HCT116 (cell line): ENCODE results near the gene VPS33B. TPM values are rescaled to one million over a fixed set of nuclear protein-coding genes. Genes with fewer than 3 reads are reported as not detected.

Source experiments
- ATAC-seq: fragments of 200-7000 bp; cut with Tn5 transposase; 2 replicates; pipeline ENCODE4 v1.9.1; 2020; ENCODE audit warnings: mild to moderate bottlenecking, moderate library complexity
- BruUV-seq: library from RNA; stranded (reverse); fragments of 400-500 nt; replicated peaks from 2 replicates; lab custom pipeline; 2021; lab: Mats Ljungman, UMichigan
- CTCF ChIA-PET: fragments of 300-600 bp; sonication (Branson Sonifier 250); formaldehyde crosslinking; loops from one replicate; lab custom pipeline; 2021; ENCODE audit warnings: antibody characterized with exemption; lab: Charles Lee
- POLR2A ChIA-PET: fragments of 300-600, 350-600 bp; sonication (Branson Sonifier 250); formaldehyde crosslinking; loops from one replicate; lab custom pipeline; 2021; ENCODE audit warnings: antibody characterized with exemption; lab: Charles Lee
- RAD21 ChIA-PET, 2 experiments: fragments of 300-600 bp; sonication (Branson Sonifier 250); formaldehyde crosslinking; loops; one replicate each; lab custom pipeline; 2023; ENCODE audit warnings: low total read pairs in 2 of 2; ENCODE audit not compliant: uncharacterized antibody in 2 of 2, unreplicated experiment in 2 of 2, low non-redundant PET in 1 of 2; lab: Charles Lee
- DNase-seq: peaks from one replicate; pipeline ENCODE4 v3.0.0-alpha.2; 2010; ENCODE audit warnings: low read depth, low spot score
- H2AFZ ChIP-seq: fragments of 200-600 bp; shearing (Covaris generic), sonication (generic); 2 replicates; pipeline ENCODE4 v1.6.1; 2017; ENCODE audit warnings: low read depth, mixed run types, mixed read lengths, antibody characterized with exemption, low read length; ENCODE audit not compliant: poor library complexity, severe bottlenecking
- H3K27ac ChIP-seq: 2 replicates; pipeline ENCODE4 v1.5.1; 2012; ENCODE audit warnings: low read depth, low read length
- H3K27me3 ChIP-seq: fragments of 200-600 bp; sonication (generic); 2 replicates; pipeline ENCODE4 v1.6.1; 2016; ENCODE audit warnings: mixed run types, low read length, mixed read lengths; ENCODE audit not compliant: insufficient read depth
- H3K36me3 ChIP-seq, 2 experiments: fragments of 200-500 bp in 1 of 2; fragments of 200-600 bp in 1 of 2; sonication (Bioruptor generic) in 1 of 2; sonication (generic) in 1 of 2; 2 replicates each; pipeline versions ENCODE4 v1.5.1 to v1.6.1; 2014 to 2016; ENCODE audit warnings: low read length in 2 of 2, inconsistent platforms in 1 of 2, mixed read lengths in 1 of 2, mixed run types in 1 of 2; ENCODE audit not compliant: insufficient read depth in 2 of 2, control insufficient read depth in 1 of 2
- H3K4me1 ChIP-seq, 2 experiments: fragments of 200-600 bp in 1 of 2; sonication (generic) in 1 of 2; 2 replicates each; pipeline versions ENCODE4 v1.5.1 to v1.6.1; 2012 to 2017; ENCODE audit warnings: low read length in 2 of 2, inconsistent platforms in 1 of 2, mild to moderate bottlenecking in 1 of 2, mixed read lengths in 1 of 2, mixed run types in 1 of 2, moderate library complexity in 1 of 2; ENCODE audit not compliant: insufficient read depth in 2 of 2, control insufficient read depth in 1 of 2
- H3K4me2 ChIP-seq: fragments of 200-600 bp; sonication (generic); 2 replicates; pipeline ENCODE4 v1.6.1; 2017; ENCODE audit warnings: mixed run types, low read length, mixed read lengths
- H3K4me3 ChIP-seq, 2 experiments: fragments of 200-600 bp in 1 of 2; sonication (generic) in 1 of 2; replicated peaks in 1 of 2; 2 replicates each; pipeline ENCODE4 v1.5.1; 2011 to 2016; ENCODE audit warnings: low read length in 2 of 2, control low read depth in 1 of 2, low read depth in 1 of 2, mild to moderate bottlenecking in 1 of 2, mixed read lengths in 1 of 2, mixed run types in 1 of 2
- H3K79me2 ChIP-seq: fragments of 200-600 bp; sonication (generic); 2 replicates; pipeline ENCODE4 v1.6.1; 2017; ENCODE audit warnings: mild to moderate bottlenecking, mixed run types, low read length, moderate library complexity, mixed read lengths; ENCODE audit not compliant: insufficient read depth
- H3K9ac ChIP-seq: fragments of 200-600 bp; sonication (generic); 2 replicates; pipeline ENCODE4 v1.6.1; 2016; ENCODE audit warnings: low read length, mixed read lengths
- H3K9me2 ChIP-seq: fragments of 200-600 bp; sonication (generic), shearing (Covaris generic); 2 replicates; pipeline ENCODE4 v1.6.1; 2017; ENCODE audit warnings: mixed run types, mild to moderate bottlenecking, moderate library complexity; ENCODE audit not compliant: insufficient read depth
- H3K9me3 ChIP-seq, 2 experiments: fragments of 200-500 bp in 1 of 2; fragments of 200-600 bp in 1 of 2; sonication (Bioruptor generic) in 1 of 2; sonication (generic) in 1 of 2; 2 replicates each; pipeline ENCODE4 v1.6.1; 2014 to 2017; ENCODE audit warnings: low read length in 2 of 2, mixed read lengths in 2 of 2, inconsistent platforms in 1 of 2, low read depth in 1 of 2, mild to moderate bottlenecking in 1 of 2, mixed run types in 1 of 2, moderate library complexity in 1 of 2; ENCODE audit not compliant: control insufficient read depth in 1 of 2, insufficient read depth in 1 of 2
- H4K20me1 ChIP-seq: fragments of 200-600 bp; sonication (generic), shearing (Covaris generic); 2 replicates; pipeline ENCODE4 v1.6.1; 2017; ENCODE audit warnings: mixed run types, mild to moderate bottlenecking, moderate library complexity; ENCODE audit not compliant: insufficient read depth
- CBX3 ChIP-seq: IDR thresholded peaks from 2 replicates; pipeline ENCODE4 v1.6.1; 2012; ENCODE audit warnings: low read depth
- ELF1 ChIP-seq: IDR thresholded peaks from 2 replicates; pipeline ENCODE4 v1.6.1; 2012; ENCODE audit warnings: low read depth, borderline replicate concordance
- EZH2 ChIP-seq: fragments of 200-600 bp; sonication (generic); IDR thresholded peaks from 2 replicates; pipeline ENCODE4 v1.6.1; 2017; ENCODE audit warnings: antibody characterized with exemption, mixed run types
- JUND ChIP-seq: IDR thresholded peaks from 2 replicates; pipeline ENCODE4 v1.6.1; 2012
- SIN3A ChIP-seq: IDR thresholded peaks from 2 replicates; pipeline ENCODE4 v1.6.1; 2012; ENCODE audit warnings: low read depth
- SRF ChIP-seq: IDR thresholded peaks from 2 replicates; pipeline ENCODE4 v1.6.1; 2012; ENCODE audit warnings: low read depth
- ZNF274 ChIP-seq: fragments of 200-500 bp; sonication (Bioruptor generic); IDR thresholded peaks from 2 replicates; pipeline ENCODE4 v1.6.1; 2014; ENCODE audit warnings: mild to moderate bottlenecking, low read depth, low read length, inconsistent platforms
- intact Hi-C: fragments of 100-400 bp; cut with micrococcal nuclease; formaldehyde crosslinking; loops from 2 replicates; pipeline ENCODE4 v1.10.0; 2022
- total RNA-seq: library from RNA; stranded (reverse); gene quantifications from one replicate; pipeline ENCODE4 v1.2.1, GENCODE V29; 2021; ENCODE audit not compliant: unreplicated experiment
- TF ChIP-seq, protein P1 (sequence below): IDR thresholded peaks from 2 replicates; pipeline ENCODE4 v1.6.1; 2012; ENCODE audit warnings: low read depth
- TF ChIP-seq, protein P2 (sequence below): IDR thresholded peaks from 2 replicates; pipeline ENCODE4 v1.6.1; 2012

VPS33B gene
- total RNA-seq, 1 experiment from 2014 or later = 23.1 TPM

DNA sequence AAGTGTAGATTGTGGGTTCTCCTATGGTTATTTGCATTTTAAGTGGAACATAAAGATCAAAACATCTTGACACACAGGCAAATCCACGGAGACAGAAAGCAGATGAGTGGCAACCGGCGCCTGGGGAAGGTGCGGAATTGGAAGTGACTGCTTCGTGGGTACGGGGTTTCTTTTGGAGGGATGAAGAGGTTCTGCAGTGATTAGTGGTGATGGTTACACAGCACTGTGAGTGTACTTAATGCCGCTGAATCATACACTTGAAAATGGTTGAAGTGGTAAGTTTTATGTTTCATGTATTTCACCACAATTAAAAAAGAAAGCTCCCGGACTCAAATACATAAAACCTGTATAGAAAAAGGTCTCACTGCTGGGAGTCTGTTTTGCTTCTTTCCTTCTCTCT is 18.5 kb upstream of the VPS33B start:
- Histone ChIP-seq H4K20me1 (no peaks in the 10 kb centered on the region), H3K9me3 (no peaks in the 10 kb centered on the region), H3K36me3 (no peaks in the 10 kb centered on the region), H3K9ac (no peak overlapping the region), H3K9me2 (no peaks in the 10 kb centered on the region), H3K4me3 (no peak overlapping the region), H3K27me3 (no peaks in the 10 kb centered on the region), H3K79me2 (no peaks in the 10 kb centered on the region), H2AFZ (no peak overlapping the region), H3K4me1 (no peaks in the 10 kb centered on the region), H3K27ac (no peak overlapping the region), H3K4me2 (no peak overlapping the region)
- CTCF ChIA-PET = no interaction called here
- RAD21 ChIA-PET = no interaction called here
- intact Hi-C loops = no loop called here
- DNase-seq (no peak), ATAC-seq (no peak)
- no TSS peak for BruUV-seq
- TF ChIP-seq CBX3 (no peak), JUND (no peak), ZNF274 (no peak), EZH2 (no peak), SRF (no peak), ELF1 (no peak), SIN3A (no peak)
- TF ChIP-seq, protein P1, sequence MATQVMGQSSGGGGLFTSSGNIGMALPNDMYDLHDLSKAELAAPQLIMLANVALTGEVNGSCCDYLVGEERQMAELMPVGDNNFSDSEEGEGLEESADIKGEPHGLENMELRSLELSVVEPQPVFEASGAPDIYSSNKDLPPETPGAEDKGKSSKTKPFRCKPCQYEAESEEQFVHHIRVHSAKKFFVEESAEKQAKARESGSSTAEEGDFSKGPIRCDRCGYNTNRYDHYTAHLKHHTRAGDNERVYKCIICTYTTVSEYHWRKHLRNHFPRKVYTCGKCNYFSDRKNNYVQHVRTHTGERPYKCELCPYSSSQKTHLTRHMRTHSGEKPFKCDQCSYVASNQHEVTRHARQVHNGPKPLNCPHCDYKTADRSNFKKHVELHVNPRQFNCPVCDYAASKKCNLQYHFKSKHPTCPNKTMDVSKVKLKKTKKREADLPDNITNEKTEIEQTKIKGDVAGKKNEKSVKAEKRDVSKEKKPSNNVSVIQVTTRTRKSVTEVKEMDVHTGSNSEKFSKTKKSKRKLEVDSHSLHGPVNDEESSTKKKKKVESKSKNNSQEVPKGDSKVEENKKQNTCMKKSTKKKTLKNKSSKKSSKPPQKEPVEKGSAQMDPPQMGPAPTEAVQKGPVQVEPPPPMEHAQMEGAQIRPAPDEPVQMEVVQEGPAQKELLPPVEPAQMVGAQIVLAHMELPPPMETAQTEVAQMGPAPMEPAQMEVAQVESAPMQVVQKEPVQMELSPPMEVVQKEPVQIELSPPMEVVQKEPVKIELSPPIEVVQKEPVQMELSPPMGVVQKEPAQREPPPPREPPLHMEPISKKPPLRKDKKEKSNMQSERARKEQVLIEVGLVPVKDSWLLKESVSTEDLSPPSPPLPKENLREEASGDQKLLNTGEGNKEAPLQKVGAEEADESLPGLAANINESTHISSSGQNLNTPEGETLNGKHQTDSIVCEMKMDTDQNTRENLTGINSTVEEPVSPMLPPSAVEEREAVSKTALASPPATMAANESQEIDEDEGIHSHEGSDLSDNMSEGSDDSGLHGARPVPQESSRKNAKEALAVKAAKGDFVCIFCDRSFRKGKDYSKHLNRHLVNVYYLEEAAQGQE = no peak
- TF ChIP-seq, protein P2, sequence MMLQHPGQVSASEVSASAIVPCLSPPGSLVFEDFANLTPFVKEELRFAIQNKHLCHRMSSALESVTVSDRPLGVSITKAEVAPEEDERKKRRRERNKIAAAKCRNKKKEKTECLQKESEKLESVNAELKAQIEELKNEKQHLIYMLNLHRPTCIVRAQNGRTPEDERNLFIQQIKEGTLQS = no peak
- POLR2A ChIA-PET = no interaction called here
